Measurements from ENCODE around the gene ANKUB1. TPM values are rescaled to one million over a fixed set of nuclear protein-coding genes. Genes with fewer than 3 reads are reported as not detected.

The ANKUB1 gene
- total RNA-seq, 1 donor from 2014 or later = not detected

DNA sequence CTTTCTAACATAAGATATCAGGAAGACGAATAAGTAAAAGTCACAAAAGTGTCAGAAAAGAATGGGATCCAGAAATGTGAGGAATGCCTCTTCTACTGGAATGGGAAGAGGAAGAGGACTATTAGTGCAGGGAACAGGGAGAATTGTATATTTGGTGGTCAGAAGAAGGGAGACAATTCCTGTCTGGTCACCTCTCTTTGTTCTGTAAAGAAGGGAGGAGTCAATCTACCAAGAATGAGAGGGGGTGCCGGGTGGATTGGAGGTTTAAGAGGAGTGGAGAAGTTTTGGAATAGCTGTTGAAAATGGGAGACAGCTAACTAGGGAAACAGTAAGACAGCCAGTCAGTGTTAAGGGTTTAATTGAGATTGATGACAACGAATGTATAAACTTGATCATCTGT, 60.1 kb downstream of the ANKUB1 start:
- Histone ChIP-seq H3K27me3 (no peaks in the 10 kb centered on the region), H3F3A (ENCODE audit: low read depth) (no peaks in the 10 kb centered on the region), H2AFZ (replicated peaks) (no peak overlapping the region), H3K4me1 (no peaks in the 10 kb centered on the region), H3K4me2 (no peak overlapping the region), H3K36me3 (no peaks in the 10 kb centered on the region), H3K4me3 (no peak overlapping the region), H3K9ac (no peak overlapping the region), H3K9me3 (ENCODE audit: low read depth) (no peaks in the 10 kb centered on the region), H4K20me1 (ENCODE audit: low read depth) (no peaks in the 10 kb centered on the region), H3K79me2 (ENCODE audit: low read depth) (no peaks in the 10 kb centered on the region), H3K27ac (no peak overlapping the region)
- H3K27me3 Mint-ChIP-seq (ENCODE audit: insufficient read depth, low read depth) = no peaks in the 10 kb centered on the region
- H3K36me3 Mint-ChIP-seq = no peaks in the 10 kb centered on the region
- H3K4me1 Mint-ChIP-seq = no peaks in the 10 kb centered on the region
- no peak overlapping the region for H3K27ac Mint-ChIP-seq
- TF ChIP-seq, protein P1, sequence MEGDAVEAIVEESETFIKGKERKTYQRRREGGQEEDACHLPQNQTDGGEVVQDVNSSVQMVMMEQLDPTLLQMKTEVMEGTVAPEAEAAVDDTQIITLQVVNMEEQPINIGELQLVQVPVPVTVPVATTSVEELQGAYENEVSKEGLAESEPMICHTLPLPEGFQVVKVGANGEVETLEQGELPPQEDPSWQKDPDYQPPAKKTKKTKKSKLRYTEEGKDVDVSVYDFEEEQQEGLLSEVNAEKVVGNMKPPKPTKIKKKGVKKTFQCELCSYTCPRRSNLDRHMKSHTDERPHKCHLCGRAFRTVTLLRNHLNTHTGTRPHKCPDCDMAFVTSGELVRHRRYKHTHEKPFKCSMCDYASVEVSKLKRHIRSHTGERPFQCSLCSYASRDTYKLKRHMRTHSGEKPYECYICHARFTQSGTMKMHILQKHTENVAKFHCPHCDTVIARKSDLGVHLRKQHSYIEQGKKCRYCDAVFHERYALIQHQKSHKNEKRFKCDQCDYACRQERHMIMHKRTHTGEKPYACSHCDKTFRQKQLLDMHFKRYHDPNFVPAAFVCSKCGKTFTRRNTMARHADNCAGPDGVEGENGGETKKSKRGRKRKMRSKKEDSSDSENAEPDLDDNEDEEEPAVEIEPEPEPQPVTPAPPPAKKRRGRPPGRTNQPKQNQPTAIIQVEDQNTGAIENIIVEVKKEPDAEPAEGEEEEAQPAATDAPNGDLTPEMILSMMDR (IDR thresholded peaks at IDR 0.05) = no peak
- no peak for TF ChIP-seq EZH2phosphoT487 (IDR thresholded peaks at IDR 0.05)
- TF ChIP-seq EZH2 (IDR thresholded peaks at IDR 0.05) = no peak
- no peaks in the 10 kb centered on the region for H3K9me3 Mint-ChIP-seq
- DNase-seq (ENCODE audit: low spot score) = no peak
- H3K4me3 Mint-ChIP-seq = no peak overlapping the region

DNA sequence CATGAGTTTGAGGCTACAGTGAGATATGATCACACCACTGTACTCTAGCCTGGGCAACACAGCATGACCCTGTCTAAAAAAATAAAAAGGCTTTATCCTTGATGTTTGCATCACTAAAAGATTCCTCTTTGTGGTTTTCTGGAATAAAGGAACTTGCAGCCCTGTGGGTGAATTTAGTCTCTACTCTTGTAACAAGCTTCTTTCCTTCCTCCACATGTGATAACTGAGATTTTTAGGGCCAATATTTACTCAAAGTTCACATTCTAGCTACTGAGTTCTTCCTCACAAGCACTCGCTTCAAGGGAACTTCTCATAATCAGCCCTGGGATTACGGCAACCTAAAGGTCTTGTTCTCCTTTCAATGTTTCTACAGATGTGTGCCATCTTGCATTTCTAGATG, 64.7 kb downstream of the ANKUB1 start:
- H3F3A ChIP-seq (ENCODE audit: low read depth) = no peaks in the 10 kb centered on the region
- no peaks in the 10 kb centered on the region for H3K9me3 ChIP-seq (ENCODE audit: low read depth)
- Mint-ChIP-seq H3K4me3 (no peak overlapping the region), H3K4me1 (no peaks in the 10 kb centered on the region), H3K36me3 (no peaks in the 10 kb centered on the region), H3K9me3 (peaks cover 2% of the 10 kb centered on the region), H3K27ac (no peak overlapping the region), H3K27me3 (ENCODE audit: insufficient read depth, low read depth) (peaks cover 2% of the 10 kb centered on the region)
- H3K4me2 ChIP-seq = no peak overlapping the region
- no peak for DNase-seq (ENCODE audit: low spot score)
- no peak overlapping the region for H3K27ac ChIP-seq
- H3K36me3 ChIP-seq = no peaks in the 10 kb centered on the region
- no peaks in the 10 kb centered on the region for H4K20me1 ChIP-seq (ENCODE audit: low read depth)
- H3K4me3 ChIP-seq = no peak overlapping the region
- TF ChIP-seq EZH2 (IDR thresholded peaks at IDR 0.05) = no peak
- TF ChIP-seq, protein P1 (IDR thresholded peaks at IDR 0.05) = no peak
- TF ChIP-seq EZH2phosphoT487 (IDR thresholded peaks at IDR 0.05) = no peak
- no peaks in the 10 kb centered on the region for H3K27me3 ChIP-seq
- no peak overlapping the region for H3K9ac ChIP-seq
- no peaks in the 10 kb centered on the region for H3K4me1 ChIP-seq
- no peaks in the 10 kb centered on the region for H3K79me2 ChIP-seq (ENCODE audit: low read depth)
- no peak overlapping the region for H2AFZ ChIP-seq (replicated peaks)

DNA sequence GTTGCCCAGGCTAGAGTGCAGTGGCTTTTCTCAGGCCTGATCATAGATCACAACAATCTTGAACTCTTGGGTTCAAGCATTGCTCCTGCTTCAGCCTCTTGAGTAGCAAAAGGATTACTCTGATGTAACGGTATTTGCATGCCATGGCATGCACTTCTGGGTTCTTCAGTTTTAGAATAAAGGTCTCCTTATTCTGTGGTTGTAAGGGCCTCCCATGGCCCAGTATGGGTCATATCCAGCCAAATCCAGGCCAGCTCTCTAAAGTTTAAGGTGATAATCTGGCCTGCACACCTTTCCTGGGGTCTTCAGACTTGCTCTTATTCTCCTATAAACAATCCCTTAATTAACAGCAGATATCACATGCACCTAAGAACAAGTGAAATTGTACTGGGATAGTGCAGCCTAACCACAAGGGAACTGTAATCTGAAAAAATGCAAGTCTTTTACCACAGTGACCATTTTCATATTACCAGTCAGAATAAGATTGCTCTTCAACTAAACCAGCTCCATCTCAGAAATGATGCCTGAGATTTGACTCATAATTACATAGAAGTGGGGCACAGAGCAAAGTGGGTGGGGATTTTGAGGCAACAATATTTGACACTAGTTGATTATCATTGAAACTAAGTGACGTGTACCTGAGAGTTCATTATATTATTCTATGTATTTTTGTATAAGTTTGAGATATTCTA, 65.5 kb downstream of the ANKUB1 start:
- H3K4me1 Mint-ChIP-seq = no peaks in the 10 kb centered on the region
- H3K27me3 Mint-ChIP-seq (ENCODE audit: insufficient read depth, low read depth) = peaks cover 2% of the 10 kb centered on the region
- Histone ChIP-seq H3K27me3 (no peaks in the 10 kb centered on the region), H3K4me1 (no peaks in the 10 kb centered on the region), H3K4me3 (no peak overlapping the region), H3K9me3 (ENCODE audit: low read depth) (no peaks in the 10 kb centered on the region), H2AFZ (replicated peaks) (no peak overlapping the region), H4K20me1 (ENCODE audit: low read depth) (no peaks in the 10 kb centered on the region), H3F3A (ENCODE audit: low read depth) (no peaks in the 10 kb centered on the region), H3K79me2 (ENCODE audit: low read depth) (no peaks in the 10 kb centered on the region), H3K9ac (no peak overlapping the region), H3K36me3 (no peaks in the 10 kb centered on the region), H3K4me2 (no peak overlapping the region), H3K27ac (no peak overlapping the region)
- H3K9me3 Mint-ChIP-seq = peaks cover 7% of the 10 kb centered on the region
- H3K36me3 Mint-ChIP-seq = no peaks in the 10 kb centered on the region
- no peak overlapping the region for H3K4me3 Mint-ChIP-seq
- no peak overlapping the region for H3K27ac Mint-ChIP-seq
- TF ChIP-seq EZH2phosphoT487 (IDR thresholded peaks at IDR 0.05) = no peak
- TF ChIP-seq EZH2 (IDR thresholded peaks at IDR 0.05) = no peak
- TF ChIP-seq, protein P1 (IDR thresholded peaks at IDR 0.05) = no peak
- no peak for DNase-seq (ENCODE audit: low spot score)

Data from neural progenitor cell (in vitro differentiated cells).